Measurements from ENCODE around the gene TTC1.
"Not testable (repeated sequence)": the region's sequence is repeated elsewhere in the genome, so short reads cannot be mapped to it uniquely, and the experiment has no call there.

Gene TTC1

GRCh38 chr5:160007514-160007913 is 1.4 kb upstream of the TTC1 start:
- DNase-seq, result no peak

- not testable (repeated sequence) for DNase-seq
Measured at GRCh38 chr5:160008529-160008876, 436 bp upstream of the TTC1 start.

GRCh38 chr5:160009591-160009989 is 651 bp downstream of the TTC1 start:
- no peak for DNase-seq

- DNase-seq, result no peak
Measured at GRCh38 chr5:160011471-160011870, 2.5 kb downstream of the TTC1 start.

GRCh38 chr5:160014197-160014596 is 5.3 kb downstream of the TTC1 start:
- DNase-seq, result not testable (repeated sequence)

GRCh38 chr5:160018945-160019625 is 10.1 kb downstream of the TTC1 start:
- DNase-seq, result no peak

- DNase-seq, result no peak
Measured at GRCh38 chr5:160020266-160020770, 11.4 kb downstream of the TTC1 start.

- DNase-seq, result peak; percentile 14
Measured at GRCh38 chr5:160020964-160021363, 12.0 kb downstream of the TTC1 start.

GRCh38 chr5:160021831-160022446 is 13.0 kb downstream of the TTC1 start:
- DNase-seq, result peak; percentile 77

- DNase-seq, result no peak
Measured at GRCh38 chr5:160023007-160023907, 14.3 kb downstream of the TTC1 start.

- DNase-seq, result no peak
Measured at GRCh38 chr5:160023908-160024630, 15.1 kb downstream of the TTC1 start.

GRCh38 chr5:160029004-160029403 is 20.1 kb downstream of the TTC1 start:
- DNase-seq, result no peak

GRCh38 chr5:160029540-160030139 is 20.7 kb downstream of the TTC1 start:
- DNase-seq, result no peak

- DNase-seq, result no peak
Measured at GRCh38 chr5:160030631-160031377, 21.9 kb downstream of the TTC1 start.

- no peak for DNase-seq
Measured at GRCh38 chr5:160033546-160034252, 24.8 kb downstream of the TTC1 start.

- DNase-seq, result no peak
Measured at GRCh38 chr5:160036243-160036642, 27.3 kb downstream of the TTC1 start.

- no peak for DNase-seq
Measured at GRCh38 chr5:160036884-160037283, 27.9 kb downstream of the TTC1 start.

GRCh38 chr5:160039810-160040470 is 31.0 kb downstream of the TTC1 start:
- no peak for DNase-seq

- no peak for DNase-seq
Measured at GRCh38 chr5:160040471-160040835, 31.5 kb downstream of the TTC1 start.

- no peak for DNase-seq
Measured at GRCh38 chr5:160042671-160043070, 33.7 kb downstream of the TTC1 start.

- DNase-seq, result no peak
Measured at GRCh38 chr5:160044391-160044804, 35.5 kb downstream of the TTC1 start.
